ENCODE measurements around the gene PRDM11. TPM values are rescaled to one million over a fixed set of nuclear protein-coding genes. Genes with fewer than 3 reads are reported as not detected.
A peak's percentile ranks its signal among the peaks of the same experiment; 100 is the strongest.

The PRDM11 gene
- total RNA-seq, 4 donors from 2014 or later = 4.4 to 10.7 (median 7.0) TPM

DNA sequence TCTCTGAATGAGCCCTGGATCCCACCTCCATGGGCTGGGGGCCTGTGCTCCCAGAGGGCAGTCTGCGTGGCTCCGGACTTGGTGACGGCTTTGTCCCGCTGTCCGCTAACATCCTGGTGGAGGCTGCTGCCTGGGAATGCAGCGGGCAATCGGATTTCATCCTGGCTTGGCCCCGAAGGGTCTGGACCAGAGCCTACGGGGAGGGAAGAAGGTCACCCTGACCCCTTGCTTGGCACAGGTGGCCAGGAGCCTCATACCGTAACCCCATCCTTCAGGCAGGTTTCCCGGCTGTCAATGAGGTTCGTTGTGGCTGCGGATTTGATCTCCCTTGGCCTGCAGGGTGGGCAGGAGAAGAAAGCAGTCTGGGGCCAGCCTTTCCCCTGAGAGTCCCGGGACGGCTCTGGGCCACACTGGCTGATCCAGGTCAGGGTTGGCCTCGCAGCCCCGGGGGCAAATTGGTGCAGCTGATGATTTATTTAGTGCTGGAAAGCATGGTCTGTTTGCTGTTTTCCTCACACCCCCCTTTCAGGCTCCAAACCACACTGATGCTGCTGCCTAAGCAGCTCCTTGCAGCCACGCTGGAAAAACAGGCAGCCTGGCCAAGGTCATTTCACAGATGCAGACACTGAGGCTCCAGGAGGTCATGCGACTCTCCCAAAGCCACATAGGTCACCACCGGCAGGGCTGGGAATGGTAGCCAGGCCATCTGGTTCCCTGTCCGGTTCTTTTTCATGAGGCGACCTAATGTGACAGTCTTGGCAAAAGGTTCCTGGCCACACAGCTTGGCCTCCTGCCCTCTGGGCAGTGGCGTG, 15.0 kb downstream of the PRDM11 start:
- no peak for TF ChIP-seq POLR2A (IDR thresholded peaks at IDR 0.05)
- TF ChIP-seq, protein P1, sequence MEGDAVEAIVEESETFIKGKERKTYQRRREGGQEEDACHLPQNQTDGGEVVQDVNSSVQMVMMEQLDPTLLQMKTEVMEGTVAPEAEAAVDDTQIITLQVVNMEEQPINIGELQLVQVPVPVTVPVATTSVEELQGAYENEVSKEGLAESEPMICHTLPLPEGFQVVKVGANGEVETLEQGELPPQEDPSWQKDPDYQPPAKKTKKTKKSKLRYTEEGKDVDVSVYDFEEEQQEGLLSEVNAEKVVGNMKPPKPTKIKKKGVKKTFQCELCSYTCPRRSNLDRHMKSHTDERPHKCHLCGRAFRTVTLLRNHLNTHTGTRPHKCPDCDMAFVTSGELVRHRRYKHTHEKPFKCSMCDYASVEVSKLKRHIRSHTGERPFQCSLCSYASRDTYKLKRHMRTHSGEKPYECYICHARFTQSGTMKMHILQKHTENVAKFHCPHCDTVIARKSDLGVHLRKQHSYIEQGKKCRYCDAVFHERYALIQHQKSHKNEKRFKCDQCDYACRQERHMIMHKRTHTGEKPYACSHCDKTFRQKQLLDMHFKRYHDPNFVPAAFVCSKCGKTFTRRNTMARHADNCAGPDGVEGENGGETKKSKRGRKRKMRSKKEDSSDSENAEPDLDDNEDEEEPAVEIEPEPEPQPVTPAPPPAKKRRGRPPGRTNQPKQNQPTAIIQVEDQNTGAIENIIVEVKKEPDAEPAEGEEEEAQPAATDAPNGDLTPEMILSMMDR (IDR thresholded peaks at IDR 0.05) = no peak
- peak in 1 of 3 donors; percentile 39 for DNase-seq
- peaks cover 0 to 43% (median 6%) of the 10 kb centered on the region in 4 donors for H3K4me1 ChIP-seq
- no peaks in the 10 kb centered on the region for H3K36me3 ChIP-seq
- H3K27me3 ChIP-seq = no peaks in the 10 kb centered on the region
- no peaks in the 10 kb centered on the region for H3K9me3 ChIP-seq
- no peak overlapping the region for H3K27ac ChIP-seq
- H3K4me3 ChIP-seq = no peak overlapping the region

DNA sequence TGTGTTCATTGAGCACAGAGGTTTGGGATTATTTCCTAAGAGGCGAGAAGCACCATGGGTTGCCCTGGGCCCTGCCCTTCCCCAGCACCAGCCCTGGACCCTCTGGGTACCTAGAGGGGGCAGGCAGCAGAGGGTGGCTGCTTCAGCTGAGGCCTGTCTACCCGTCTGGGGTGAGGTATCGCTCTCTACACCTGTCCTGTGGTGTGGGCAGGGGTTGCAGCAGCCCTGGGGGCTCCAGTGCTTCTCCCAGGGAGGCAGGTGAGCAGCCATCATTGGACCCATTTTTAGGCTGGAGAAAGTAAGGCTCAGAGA, 15.6 kb downstream of the PRDM11 start:
- H3K9me3 ChIP-seq = no peaks in the 10 kb centered on the region
- H3K4me1 ChIP-seq = peaks cover 0 to 38% (median 6%) of the 10 kb centered on the region in 4 donors
- TF ChIP-seq POLR2A (IDR thresholded peaks at IDR 0.05) = no peak
- TF ChIP-seq, protein P1 (IDR thresholded peaks at IDR 0.05) = no peak
- no peak overlapping the region for H3K27ac ChIP-seq
- no peaks in the 10 kb centered on the region for H3K36me3 ChIP-seq
- no peaks in the 10 kb centered on the region for H3K27me3 ChIP-seq
- H3K4me3 ChIP-seq = no peak overlapping the region
- DNase-seq = peak in 1 of 3 donors; percentile 10

DNA sequence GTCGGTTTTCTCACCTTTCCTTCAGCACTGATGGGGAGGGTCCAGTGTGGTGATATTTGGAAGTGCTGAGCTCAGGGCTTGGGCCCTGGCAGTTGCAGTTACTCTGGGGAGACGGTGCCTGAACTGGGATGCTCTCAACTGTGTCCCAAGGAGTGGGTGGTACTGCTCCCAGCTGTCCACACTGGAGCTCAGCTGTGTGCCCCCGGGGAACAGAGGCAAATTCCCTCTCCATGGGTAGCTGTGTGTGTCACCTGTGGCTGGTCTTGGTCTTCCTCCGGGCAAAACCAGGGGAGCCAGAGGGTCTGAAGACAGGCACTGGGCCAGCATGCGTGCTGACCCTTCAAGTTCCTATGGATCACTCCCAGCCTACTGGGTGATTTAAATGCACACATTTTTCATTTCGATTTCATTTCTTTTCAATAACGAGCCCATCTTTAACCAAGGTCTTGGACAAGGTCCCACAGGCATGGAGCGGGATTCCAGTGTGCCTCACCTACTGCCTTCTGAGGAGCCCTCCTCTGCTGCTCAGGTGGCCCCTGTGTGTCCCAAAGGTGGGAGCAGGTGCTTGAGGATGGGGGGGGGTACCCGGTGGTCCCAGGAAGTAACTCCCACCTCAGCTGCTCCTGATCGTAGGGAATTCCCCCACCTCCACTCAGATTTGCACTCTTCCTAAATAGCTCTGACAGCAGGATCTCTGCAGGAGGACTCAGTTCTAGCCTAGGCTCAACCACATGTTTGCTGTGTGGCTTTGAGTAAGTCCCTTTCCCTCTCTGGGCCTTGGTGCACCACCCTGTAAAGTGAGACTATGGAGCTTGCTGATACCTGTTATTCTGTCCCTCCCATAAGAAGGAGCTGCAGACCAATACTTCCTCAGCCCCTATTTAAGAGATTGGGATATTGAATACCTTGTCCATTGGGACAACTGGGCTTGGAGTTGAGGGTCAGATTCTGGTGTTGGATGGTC, 16.8 kb downstream of the PRDM11 start:
- H3K4me1 ChIP-seq = peaks cover 0 to 26% (median under 1%) of the 10 kb centered on the region in 4 donors
- H3K4me3 ChIP-seq = no peak overlapping the region
- no peak overlapping the region for H3K27ac ChIP-seq
- no peaks in the 10 kb centered on the region for H3K36me3 ChIP-seq
- no peaks in the 10 kb centered on the region for H3K27me3 ChIP-seq
- DNase-seq = no peak
- H3K9me3 ChIP-seq = no peaks in the 10 kb centered on the region
- TF ChIP-seq, protein P1 (IDR thresholded peaks at IDR 0.05) = no peak
- TF ChIP-seq POLR2A (IDR thresholded peaks at IDR 0.05) = no peak

DNA sequence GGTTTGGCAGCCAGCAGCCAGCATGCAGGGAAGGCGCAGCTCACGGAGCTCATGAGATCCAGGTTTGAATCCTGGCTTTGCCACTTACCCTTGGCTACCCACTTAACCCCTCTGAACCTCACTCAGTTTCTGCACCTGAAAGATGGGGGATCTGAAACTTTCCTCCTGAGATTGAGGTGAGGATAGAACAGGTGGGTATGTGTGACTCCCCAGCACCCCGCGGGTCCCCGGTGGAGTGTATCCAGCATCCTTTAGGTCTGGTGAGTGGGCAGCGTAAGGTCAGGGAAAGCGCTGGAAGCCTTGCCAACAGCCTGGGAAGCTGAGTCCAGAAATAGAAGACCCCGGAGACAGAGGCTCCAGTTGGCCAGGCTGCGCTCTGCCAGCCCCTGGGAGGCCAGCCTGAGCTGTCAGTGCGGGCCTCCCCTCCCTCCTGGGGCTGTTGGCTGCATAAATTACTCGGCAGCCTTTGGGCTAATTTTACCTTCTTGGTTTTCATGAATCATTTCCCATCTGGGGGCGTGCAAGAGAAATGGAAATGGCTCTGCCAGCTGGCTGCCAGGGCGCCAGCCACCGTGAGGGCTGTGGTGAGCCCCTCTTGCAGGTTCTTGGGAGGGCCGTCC, 17.6 kb downstream of the PRDM11 start:
- no peaks in the 10 kb centered on the region for H3K27me3 ChIP-seq
- H3K9me3 ChIP-seq = no peaks in the 10 kb centered on the region
- no peak overlapping the region for H3K4me3 ChIP-seq
- H3K4me1 ChIP-seq = peaks cover 0 to 18% (median 0%) of the 10 kb centered on the region in 4 donors
- no peaks in the 10 kb centered on the region for H3K36me3 ChIP-seq
- no peak overlapping the region for H3K27ac ChIP-seq
- no peak for TF ChIP-seq POLR2A (IDR thresholded peaks at IDR 0.05)
- TF ChIP-seq, protein P1 (IDR thresholded peaks at IDR 0.05) = no peak
- DNase-seq = no peak

DNA sequence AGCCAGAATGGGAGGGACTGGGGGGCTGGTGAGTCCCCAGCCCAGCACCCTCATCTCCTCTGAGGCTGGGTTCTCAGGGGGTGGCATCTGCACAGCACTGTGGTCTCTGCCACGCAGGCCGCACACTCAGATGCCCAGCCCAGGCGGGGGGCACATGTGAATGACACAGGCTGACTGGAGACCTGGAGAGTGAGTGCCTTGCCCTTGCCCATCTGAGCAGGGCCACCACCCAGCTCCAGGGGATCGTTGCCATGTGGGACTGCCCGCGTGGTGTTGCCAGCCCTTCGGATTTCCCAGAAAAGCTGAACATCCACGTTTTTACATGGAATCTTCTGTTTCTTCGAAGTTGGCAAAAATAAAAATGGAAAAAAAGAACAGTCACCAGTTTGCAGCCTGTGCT, 18.9 kb downstream of the PRDM11 start:
- DNase-seq = peak in 1 of 3 donors; percentile 21
- no peak overlapping the region for H3K27ac ChIP-seq
- no peak for TF ChIP-seq POLR2A (IDR thresholded peaks at IDR 0.05)
- TF ChIP-seq, protein P1 (IDR thresholded peaks at IDR 0.05) = no peak
- H3K4me3 ChIP-seq = no peak overlapping the region
- no peaks in the 10 kb centered on the region for H3K36me3 ChIP-seq
- H3K4me1 ChIP-seq = peaks cover 0 to 18% (median 0%) of the 10 kb centered on the region in 4 donors
- H3K9me3 ChIP-seq = no peaks in the 10 kb centered on the region
- no peaks in the 10 kb centered on the region for H3K27me3 ChIP-seq
